ENCODE data around the gene C18orf32.

DNA sequence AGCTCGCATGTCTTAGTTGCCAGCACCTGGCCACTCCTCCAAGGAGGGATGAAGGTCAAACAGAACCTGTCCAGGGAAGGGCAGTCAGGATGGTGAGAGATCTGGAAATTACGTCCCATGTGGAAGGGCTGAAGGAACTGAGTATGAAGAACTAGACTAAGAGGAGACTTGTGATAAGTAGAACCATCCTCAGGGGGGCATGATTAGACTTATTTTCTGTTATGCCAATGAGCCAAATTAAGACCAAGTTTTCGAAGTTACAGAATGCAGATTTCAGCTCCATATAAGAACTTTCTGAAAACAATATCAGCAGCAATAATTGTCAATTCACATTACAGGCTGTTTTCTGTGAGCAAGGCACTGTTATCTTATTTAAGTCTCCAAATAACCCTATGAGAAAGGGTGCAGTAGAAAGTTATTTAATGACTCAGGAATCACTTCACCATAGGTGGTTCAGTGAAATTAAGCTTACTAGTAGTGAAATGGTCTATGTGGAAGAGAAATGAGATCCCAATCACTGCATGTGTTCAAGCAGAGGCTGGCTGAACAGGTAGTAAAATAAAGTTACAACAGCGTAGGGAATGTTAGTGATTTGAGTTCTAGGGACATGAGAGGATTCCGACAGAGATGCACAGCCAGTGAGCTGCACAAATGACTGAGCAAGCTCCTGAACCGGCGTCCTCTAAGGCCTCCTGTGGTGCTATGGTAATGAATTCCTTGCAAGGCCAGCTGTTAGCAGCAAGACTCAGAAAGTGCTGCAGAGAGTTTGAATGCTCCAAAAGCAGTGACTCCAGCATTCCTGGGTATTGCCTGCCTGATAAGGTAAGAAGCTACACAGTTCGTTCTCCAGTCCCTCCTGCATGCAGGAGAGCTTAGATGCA, 22.1 kb downstream of the C18orf32 start:
- TF ChIP-seq, protein P1, sequence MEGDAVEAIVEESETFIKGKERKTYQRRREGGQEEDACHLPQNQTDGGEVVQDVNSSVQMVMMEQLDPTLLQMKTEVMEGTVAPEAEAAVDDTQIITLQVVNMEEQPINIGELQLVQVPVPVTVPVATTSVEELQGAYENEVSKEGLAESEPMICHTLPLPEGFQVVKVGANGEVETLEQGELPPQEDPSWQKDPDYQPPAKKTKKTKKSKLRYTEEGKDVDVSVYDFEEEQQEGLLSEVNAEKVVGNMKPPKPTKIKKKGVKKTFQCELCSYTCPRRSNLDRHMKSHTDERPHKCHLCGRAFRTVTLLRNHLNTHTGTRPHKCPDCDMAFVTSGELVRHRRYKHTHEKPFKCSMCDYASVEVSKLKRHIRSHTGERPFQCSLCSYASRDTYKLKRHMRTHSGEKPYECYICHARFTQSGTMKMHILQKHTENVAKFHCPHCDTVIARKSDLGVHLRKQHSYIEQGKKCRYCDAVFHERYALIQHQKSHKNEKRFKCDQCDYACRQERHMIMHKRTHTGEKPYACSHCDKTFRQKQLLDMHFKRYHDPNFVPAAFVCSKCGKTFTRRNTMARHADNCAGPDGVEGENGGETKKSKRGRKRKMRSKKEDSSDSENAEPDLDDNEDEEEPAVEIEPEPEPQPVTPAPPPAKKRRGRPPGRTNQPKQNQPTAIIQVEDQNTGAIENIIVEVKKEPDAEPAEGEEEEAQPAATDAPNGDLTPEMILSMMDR (IDR thresholded peaks at IDR 0.05; ENCODE audit: low read depth, low read length), result peak; percentile 75
- no peak for TF ChIP-seq EZH2phosphoT487 (IDR thresholded peaks at IDR 0.05; ENCODE audit: low read depth)
